GM19025 (cell line): ENCODE measurements around the gene C1orf21.

ENCODE experiments used
- ATAC-seq: cut with Tn5 transposase; IDR thresholded peaks from one replicate; pipeline ENCODE4 v1.9.1; 2021; ENCODE audit warnings: mild to moderate bottlenecking, low read depth, moderate library complexity; ENCODE audit not compliant: unreplicated experiment

Gene C1orf21

GRCh38 chr1:184539580-184539979 is 152.8 kb downstream of the C1orf21 start:
- ATAC-seq: no peak

DNA sequence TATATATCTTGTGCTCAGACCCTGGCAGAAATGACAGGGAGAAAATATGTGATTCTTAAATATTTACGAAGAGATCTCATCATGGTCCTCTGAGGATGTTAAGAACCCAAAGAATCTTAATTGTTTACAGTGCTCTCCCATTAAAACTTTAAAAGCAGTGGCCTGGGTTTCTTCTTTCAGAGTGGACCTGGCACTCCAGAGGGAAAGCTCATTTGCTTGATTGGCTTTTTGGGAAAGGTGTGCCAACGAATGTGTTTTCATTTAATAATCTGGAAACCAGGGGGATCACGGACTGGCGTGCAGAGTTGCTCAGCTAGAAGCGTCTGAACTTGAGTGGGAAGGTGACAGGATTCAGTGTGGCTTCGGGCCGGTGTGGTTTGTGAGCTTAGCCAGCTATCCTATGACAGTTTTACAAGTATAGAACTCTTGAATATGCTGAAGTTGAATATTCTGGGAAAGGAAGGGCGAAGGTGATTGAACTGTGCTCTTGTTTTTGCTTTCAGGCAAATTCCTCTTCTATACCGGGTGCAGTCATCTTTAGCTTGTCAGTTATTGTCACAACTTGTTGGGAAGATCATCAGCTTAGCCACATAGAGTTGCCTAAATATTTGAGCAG is 154.8 kb downstream of the C1orf21 start:
- no peak for ATAC-seq

DNA sequence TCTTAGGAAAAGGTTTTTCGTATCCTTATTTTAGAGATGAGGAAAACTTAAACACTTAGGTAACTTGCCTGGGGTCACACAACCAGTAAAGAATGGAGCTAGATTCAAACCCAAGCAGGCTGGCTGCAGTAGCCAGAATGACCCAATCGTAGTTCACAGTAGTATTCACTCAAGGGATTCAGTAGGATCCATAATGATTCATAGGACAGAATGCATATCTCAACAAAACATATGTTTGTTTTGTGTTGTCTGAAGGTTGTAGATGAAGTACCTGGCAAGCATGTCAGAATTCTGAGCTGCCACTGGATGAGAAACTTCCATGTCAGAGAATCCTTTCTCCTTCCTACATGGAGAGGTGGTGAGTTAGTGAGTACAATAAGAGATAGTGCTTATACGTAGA is 155.5 kb downstream of the C1orf21 start:
- ATAC-seq: no peak

GRCh38 chr1:184545601-184546000 is 158.8 kb downstream of the C1orf21 start:
- ATAC-seq: no peak

- ATAC-seq: no peak
Measured at GRCh38 chr1:184552446-184552845, 165.6 kb downstream of the C1orf21 start.

DNA sequence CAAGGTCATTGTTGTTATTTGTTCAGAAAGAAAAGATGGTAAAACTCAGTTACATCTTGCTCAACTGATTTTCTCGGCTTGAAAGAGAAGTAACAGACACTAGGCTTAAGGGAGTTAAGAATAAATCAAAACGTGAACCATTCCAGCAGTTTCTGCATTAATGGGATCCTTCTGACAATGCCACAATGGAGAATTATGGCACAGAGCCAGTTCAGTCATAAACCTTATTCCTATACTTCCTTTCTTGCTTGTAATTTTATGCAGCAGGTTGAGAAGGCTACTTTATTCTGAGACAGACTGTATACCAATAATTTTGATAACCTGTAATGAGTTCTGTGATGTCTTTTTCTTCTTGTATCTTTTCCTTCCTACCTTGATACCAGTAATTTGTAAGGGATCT is 167.0 kb downstream of the C1orf21 start:
- ATAC-seq: no peak

GRCh38 chr1:184555665-184556641 is 169.1 kb downstream of the C1orf21 start:
- no peak for ATAC-seq

- ATAC-seq: no peak
Measured at GRCh38 chr1:184556665-184557064, 169.8 kb downstream of the C1orf21 start.

DNA sequence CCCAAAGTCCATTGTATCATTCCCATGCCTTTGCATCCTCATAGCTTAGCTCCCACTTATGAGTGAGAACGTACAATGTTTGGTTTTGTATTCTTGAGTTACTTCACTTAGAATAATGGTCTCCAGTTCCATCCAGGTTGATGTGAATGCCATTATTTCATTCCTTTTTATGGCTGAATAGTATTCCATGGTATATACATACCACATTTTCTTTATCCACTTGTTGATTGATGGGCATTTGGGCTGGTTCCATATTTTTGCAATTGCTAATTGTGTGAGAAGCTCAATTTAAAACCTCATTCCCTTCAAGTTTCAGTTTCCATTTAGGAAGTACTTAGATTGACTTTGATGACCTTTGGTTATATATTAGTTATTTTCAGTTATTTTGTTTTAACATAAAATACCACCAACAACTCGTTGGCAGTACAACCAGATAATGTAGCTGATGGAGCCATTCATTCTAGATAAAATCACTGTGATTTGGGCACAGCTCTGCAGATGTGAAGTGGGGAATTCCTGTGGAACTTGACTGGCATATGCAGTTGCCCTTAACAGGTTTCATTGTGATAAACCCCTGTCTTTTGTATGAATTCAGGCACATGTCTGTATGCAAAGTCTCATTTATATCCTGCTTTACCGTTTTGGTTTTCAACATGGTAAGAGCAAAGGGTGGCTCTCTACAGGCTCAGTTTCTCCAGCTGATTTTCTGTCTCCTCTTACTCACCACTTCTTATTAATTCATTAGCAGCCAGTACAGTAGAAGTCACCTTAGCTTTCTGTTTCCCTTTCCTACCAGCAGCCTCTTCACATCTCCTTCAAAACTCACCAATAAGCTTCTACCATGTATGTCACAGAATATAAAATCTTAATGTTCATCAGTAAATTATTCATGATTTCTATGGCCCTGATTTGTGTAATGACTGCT is 170.9 kb downstream of the C1orf21 start:
- ATAC-seq: no peak

DNA sequence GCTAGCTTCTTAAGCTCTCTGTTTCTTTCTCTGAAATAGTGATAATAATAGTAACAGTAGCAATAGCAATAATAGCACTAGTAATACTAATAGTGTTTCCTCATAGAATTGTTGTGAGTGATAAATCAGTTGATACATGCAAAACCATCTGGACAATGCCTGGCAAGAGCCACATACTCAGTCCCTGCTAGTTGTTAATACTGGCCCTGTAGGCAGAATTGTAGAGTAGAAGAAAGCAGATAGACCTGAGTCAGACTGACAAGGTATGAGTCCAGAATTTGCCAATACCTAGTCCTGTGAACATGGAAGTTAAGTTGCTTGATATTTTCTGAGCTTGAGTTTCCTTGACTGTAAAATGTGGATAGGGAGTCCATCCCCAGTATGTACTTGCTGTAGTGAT is 171.9 kb downstream of the C1orf21 start:
- ATAC-seq: no peak

DNA sequence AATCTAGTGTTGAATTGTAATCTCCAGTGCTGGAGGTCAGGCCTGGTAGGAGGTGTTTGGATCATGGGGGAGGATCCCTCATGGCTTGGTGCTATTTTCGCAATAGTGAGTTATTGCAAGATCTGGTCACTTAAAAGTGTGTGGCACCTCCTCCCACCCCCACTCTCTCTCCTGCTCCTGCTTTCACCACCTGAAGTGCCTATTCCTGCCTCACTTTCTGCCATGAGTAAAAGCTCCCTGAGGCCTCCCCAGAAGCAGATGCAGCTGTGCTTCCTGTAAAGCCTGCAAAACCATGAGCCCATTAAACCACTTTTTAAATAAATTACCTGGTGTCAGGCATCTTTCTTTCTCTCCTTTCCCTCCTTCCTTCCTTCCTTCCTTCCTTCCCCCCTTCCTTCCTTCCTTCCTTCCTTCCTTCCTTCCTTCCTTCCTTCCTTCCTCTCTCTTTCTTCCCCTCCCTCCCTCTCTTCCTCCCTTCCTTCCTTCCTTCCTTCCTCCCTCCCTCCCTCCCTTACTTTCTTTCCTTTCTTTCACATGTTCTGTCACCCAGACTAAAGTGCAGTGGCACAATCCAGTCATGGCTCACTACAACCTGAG is 172.4 kb downstream of the C1orf21 start:
- ATAC-seq: no peak

DNA sequence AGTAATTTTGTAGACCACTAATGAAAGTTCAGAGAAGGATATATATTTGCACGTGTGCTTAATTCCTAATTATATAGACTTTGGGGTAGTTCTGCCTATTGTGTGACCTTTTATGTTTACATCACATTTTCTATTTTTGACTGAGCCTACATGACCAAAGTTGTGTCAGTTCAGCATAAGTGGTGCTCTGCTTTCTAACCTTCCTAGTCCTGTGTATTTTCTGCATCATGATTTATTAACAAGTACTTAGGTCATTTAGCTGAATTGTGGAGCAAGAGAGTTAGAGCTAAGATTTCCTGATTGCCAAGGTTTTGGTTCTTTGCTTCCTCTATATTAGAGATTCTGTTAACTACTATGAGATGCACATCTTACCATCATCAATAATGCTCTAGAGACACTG is 176.0 kb downstream of the C1orf21 start:
- ATAC-seq: no peak

DNA sequence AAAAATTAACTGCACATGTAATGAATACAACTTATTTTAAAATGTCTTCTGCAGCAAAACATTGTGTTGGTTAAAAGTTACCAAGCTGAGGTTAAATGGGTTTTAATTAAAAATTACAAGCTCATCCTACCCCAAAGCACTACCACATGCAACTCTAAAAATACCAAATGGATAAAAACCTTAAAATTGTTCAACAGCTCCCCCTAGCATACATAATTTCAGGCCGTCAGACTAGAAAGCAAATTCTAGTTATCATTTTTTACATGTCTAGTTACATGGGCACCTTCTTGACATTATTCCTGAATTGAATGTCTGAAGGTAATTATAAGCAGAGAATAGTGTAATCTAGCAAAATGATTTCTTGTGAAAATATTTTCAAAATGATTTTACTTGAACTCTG is 176.5 kb downstream of the C1orf21 start:
- no peak for ATAC-seq

- no peak for ATAC-seq
Measured at GRCh38 chr1:184567009-184567408, 180.2 kb downstream of the C1orf21 start.

- no peak for ATAC-seq
Measured at GRCh38 chr1:184567637-184568036, 180.8 kb downstream of the C1orf21 start.

DNA sequence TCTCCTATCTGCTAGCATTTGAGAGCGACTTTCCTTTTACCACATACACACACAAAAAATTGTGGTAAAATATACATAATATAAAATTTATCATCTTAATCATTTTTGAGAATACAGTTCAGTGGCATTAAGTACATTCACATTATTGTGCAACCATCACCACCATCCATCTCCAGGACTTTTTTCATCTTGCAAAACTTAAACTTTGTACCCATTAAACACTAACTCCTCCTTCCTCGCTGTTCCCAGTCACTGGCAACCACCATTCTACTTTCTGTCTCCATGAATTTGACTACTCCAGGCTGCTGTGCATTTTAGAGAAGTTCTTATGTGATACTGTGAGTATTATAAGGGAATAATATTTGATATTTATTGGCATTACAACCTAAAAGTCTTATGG is 181.3 kb downstream of the C1orf21 start:
- no peak for ATAC-seq

GRCh38 chr1:184569106-184569505 is 182.3 kb downstream of the C1orf21 start:
- no peak for ATAC-seq

- ATAC-seq: no peak
Measured at GRCh38 chr1:184574588-184574987, 187.8 kb downstream of the C1orf21 start.

GRCh38 chr1:184576822-184577221 is 190.0 kb downstream of the C1orf21 start:
- ATAC-seq: no peak

DNA sequence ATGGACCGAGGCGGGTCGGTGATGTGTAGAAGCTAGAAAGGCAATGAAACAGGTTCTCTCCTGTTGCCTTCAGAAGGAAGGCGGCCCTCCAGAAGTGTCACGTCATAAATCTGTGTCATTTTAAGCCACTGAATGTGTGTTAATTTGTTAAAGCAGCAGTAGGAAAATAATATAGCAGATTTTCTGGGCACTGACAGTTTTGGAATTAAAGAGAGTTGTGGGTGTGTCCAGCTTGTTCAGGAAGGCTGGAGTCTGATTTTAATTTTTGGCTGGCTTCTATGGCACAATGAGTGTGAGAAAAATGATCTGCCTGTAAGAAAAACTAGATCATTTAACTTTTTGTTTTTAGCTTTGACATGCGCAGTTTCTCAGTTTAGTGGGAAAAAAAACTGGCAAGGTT is 190.5 kb downstream of the C1orf21 start:
- ATAC-seq: no peak
